ENCODE measurements around the gene KIAA1586.

KIAA1586 gene

DNA sequence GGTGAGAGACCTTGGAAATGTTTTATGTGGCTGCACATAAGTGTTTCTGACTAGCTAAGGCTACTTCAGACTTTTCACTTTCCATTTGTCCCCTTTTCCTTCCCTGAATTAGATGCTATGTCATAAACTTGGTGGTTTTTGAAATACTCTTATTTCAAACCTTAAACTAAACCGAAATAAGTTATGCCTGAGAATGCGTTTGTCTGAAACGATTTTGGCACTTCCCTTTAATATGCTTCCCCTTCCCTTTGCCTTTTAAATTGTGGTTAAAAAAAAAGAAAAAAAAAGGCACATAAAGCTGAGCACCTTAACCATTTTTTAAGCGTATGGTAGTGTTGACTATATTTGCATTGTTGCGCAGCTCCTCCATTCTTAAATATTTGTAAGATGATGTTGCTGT lies 57.8 kb downstream of the KIAA1586 start:
- no peak for DNase-seq (ENCODE audit: low spot score)

All from ecto neural progenitor cell (in vitro differentiated cells).